ENCODE measurements around the gene CLCNKB.

Gene CLCNKB

GRCh38 chr1:16082283-16083038 is 38.9 kb downstream of the CLCNKB start:
- peak; percentile 67 for ATAC-seq
- TF ChIP-seq RARB (CRISPR knock-in tag; IDR thresholded peaks at IDR 0.05) (no peak), SNAI2 (CRISPR knock-in tag; IDR thresholded peaks at IDR 0.05) (no peak), ZNF565 (CRISPR knock-in tag; conservative IDR thresholded peaks at IDR 0.05; ENCODE audit: low read depth) (no peak), ZFP3 (CRISPR knock-in tag; IDR thresholded peaks at IDR 0.05) (no peak), PATZ1 (CRISPR knock-in tag; IDR thresholded peaks at IDR 0.05; ENCODE audit: borderline replicate concordance) (no peak), ARNTL (CRISPR knock-in tag; IDR thresholded peaks at IDR 0.05; ENCODE audit: borderline replicate concordance, low read depth) (no peak), OSR1 (CRISPR knock-in tag; IDR thresholded peaks at IDR 0.05) (no peak), PPARA (CRISPR knock-in tag; IDR thresholded peaks at IDR 0.05; ENCODE audit: borderline replicate concordance) (no peak), TOX (CRISPR knock-in tag; IDR thresholded peaks at IDR 0.05; ENCODE audit: borderline replicate concordance) (no peak)
- TF ChIP-seq, protein P1, sequence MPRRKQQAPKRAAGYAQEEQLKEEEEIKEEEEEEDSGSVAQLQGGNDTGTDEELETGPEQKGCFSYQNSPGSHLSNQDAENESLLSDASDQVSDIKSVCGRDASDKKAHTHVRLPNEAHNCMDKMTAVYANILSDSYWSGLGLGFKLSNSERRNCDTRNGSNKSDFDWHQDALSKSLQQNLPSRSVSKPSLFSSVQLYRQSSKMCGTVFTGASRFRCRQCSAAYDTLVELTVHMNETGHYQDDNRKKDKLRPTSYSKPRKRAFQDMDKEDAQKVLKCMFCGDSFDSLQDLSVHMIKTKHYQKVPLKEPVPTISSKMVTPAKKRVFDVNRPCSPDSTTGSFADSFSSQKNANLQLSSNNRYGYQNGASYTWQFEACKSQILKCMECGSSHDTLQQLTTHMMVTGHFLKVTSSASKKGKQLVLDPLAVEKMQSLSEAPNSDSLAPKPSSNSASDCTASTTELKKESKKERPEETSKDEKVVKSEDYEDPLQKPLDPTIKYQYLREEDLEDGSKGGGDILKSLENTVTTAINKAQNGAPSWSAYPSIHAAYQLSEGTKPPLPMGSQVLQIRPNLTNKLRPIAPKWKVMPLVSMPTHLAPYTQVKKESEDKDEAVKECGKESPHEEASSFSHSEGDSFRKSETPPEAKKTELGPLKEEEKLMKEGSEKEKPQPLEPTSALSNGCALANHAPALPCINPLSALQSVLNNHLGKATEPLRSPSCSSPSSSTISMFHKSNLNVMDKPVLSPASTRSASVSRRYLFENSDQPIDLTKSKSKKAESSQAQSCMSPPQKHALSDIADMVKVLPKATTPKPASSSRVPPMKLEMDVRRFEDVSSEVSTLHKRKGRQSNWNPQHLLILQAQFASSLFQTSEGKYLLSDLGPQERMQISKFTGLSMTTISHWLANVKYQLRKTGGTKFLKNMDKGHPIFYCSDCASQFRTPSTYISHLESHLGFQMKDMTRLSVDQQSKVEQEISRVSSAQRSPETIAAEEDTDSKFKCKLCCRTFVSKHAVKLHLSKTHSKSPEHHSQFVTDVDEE (CRISPR knock-in tag; IDR thresholded peaks at IDR 0.05), result no peak

- no peak for ATAC-seq
- TF ChIP-seq OSR1 (CRISPR knock-in tag; IDR thresholded peaks at IDR 0.05), result no peak
Observed at GRCh38 chr1:16083486-16083885, 39.9 kb downstream of the CLCNKB start.

DNA sequence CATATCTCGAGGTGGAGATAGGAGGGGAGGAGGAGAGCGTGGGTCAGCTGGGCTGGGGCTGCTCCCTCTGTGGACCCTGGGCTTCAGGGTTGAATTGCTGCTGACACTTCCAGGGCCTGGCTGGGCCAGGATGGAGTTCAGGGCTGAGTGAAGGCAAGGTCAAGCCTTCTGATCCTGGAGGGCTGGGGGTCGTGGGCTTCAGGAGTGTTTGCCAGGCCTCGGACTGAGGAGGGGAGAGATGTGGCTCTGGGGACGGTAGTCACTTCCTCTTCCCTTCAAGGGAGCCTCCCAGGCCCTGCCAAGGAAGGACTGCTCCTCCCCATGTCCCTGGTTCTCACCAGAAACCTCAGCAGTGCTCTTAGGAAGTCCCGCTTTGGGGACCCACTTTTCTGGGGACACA is 41.9 kb downstream of the CLCNKB start:
- no peak for ATAC-seq
- TF ChIP-seq SNAI2 (CRISPR knock-in tag; IDR thresholded peaks at IDR 0.05), result no peak
- TF ChIP-seq ZNF565 (CRISPR knock-in tag; conservative IDR thresholded peaks at IDR 0.05; ENCODE audit: low read depth), result no peak
- no peak for TF ChIP-seq CSDC2 (CRISPR knock-in tag; IDR thresholded peaks at IDR 0.05)
- no peak for TF ChIP-seq ZNF70 (CRISPR knock-in tag; IDR thresholded peaks at IDR 0.05)
- TF ChIP-seq TOX (CRISPR knock-in tag; IDR thresholded peaks at IDR 0.05; ENCODE audit: borderline replicate concordance), result no peak
- TF ChIP-seq PATZ1 (CRISPR knock-in tag; IDR thresholded peaks at IDR 0.05; ENCODE audit: borderline replicate concordance), result no peak
- TF ChIP-seq POU6F1 (CRISPR knock-in tag; IDR thresholded peaks at IDR 0.05; ENCODE audit: borderline replicate concordance, low read depth), result no peak
- TF ChIP-seq CSRNP3 (CRISPR knock-in tag; IDR thresholded peaks at IDR 0.05), result no peak
- TF ChIP-seq ZC3H10 (CRISPR knock-in tag; IDR thresholded peaks at IDR 0.05), result no peak

GRCh38 chr1:16087733-16088132 is 44.2 kb downstream of the CLCNKB start:
- TF ChIP-seq TOX (CRISPR knock-in tag; IDR thresholded peaks at IDR 0.05; ENCODE audit: borderline replicate concordance) (no peak), SNAI2 (CRISPR knock-in tag; IDR thresholded peaks at IDR 0.05) (no peak), ZFP3 (CRISPR knock-in tag; IDR thresholded peaks at IDR 0.05) (no peak), ZNF565 (CRISPR knock-in tag; conservative IDR thresholded peaks at IDR 0.05; ENCODE audit: low read depth) (no peak), ESRRG (CRISPR knock-in tag; IDR thresholded peaks at IDR 0.05) (no peak), RARB (CRISPR knock-in tag; IDR thresholded peaks at IDR 0.05) (no peak), GLIS3 (CRISPR knock-in tag; IDR thresholded peaks at IDR 0.05) (no peak)
- no peak for ATAC-seq
